Astrocyte of the cerebellum (primary cell): Measurements from ENCODE around the gene SGCD.

Source experiments
- DNase-seq: peaks from one replicate; pipeline ENCODE4 v3.0.0-alpha.2; 2011; ENCODE audit warnings: low read depth
- H3K4me3 ChIP-seq: 2 replicates; pipeline ENCODE4 v1.5.1; 2011; ENCODE audit warnings: mild to moderate bottlenecking, low read depth, low read length, moderate library complexity
- CTCF ChIP-seq: IDR thresholded peaks from 2 replicates; pipeline ENCODE4 v1.5.1; 2012; ENCODE audit warnings: low read length, low read depth, moderate library complexity, mild to moderate bottlenecking; ENCODE audit errors: missing control alignments
- in situ Hi-C: cut with HindIII; loops from 2 replicates; pipeline ENCODE4 v1.10.0; 2017; ENCODE audit warnings: low sequenced_read_pairs

SGCD gene

GRCh38 chr5:156394642-156395305 lies 67.8 kb downstream of the SGCD start:
- no peak for TF ChIP-seq CTCF
- H3K4me3 ChIP-seq: no peak overlapping the region
- in situ Hi-C loops: no loop called here
- DNase-seq: no peak

- H3K4me3 ChIP-seq: no peak overlapping the region
- in situ Hi-C loops: no loop called here
- no peak for TF ChIP-seq CTCF
- no peak for DNase-seq
Measured at GRCh38 chr5:156395306-156395675, 68.3 kb downstream of the SGCD start.

- DNase-seq: no peak
- no peak for TF ChIP-seq CTCF
- in situ Hi-C loops: no loop called here
Measured at GRCh38 chr5:156396063-156396829, 69.3 kb downstream of the SGCD start.

GRCh38 chr5:156396830-156397081 lies 69.8 kb downstream of the SGCD start:
- DNase-seq: no peak
- in situ Hi-C loops: no loop called here
- no peak overlapping the region for H3K4me3 ChIP-seq
- no peak for TF ChIP-seq CTCF

More at GRCh38 chr5:156396063-156396829, 69.3 kb downstream of the SGCD start:
- H3K4me3 ChIP-seq: no peak overlapping the region

- in situ Hi-C loops: no loop called here
- no peak for TF ChIP-seq CTCF
- no peak for DNase-seq
- H3K4me3 ChIP-seq: no peak overlapping the region
Measured at GRCh38 chr5:156399323-156399722, 72.4 kb downstream of the SGCD start.

GRCh38 chr5:156400231-156400986 lies 73.4 kb downstream of the SGCD start:
- H3K4me3 ChIP-seq: no peak overlapping the region
- in situ Hi-C loops: no loop called here
- no peak for TF ChIP-seq CTCF
- no peak for DNase-seq
